ENCODE measurements around the gene ATP2B2.
A peak's percentile ranks its signal among the peaks of the same experiment; 100 is the strongest.

The ATP2B2 gene

GRCh38 chr3:10356461-10356981 lies 148.9 kb downstream of the ATP2B2 start:
- DNase-seq: no peak

GRCh38 chr3:10354361-10355015 lies 150.9 kb downstream of the ATP2B2 start:
- DNase-seq: no peak

GRCh38 chr3:10353661-10354360 lies 151.6 kb downstream of the ATP2B2 start:
- no peak for DNase-seq

GRCh38 chr3:10353160-10353559 lies 152.2 kb downstream of the ATP2B2 start:
- no peak for DNase-seq

- DNase-seq: peak; percentile 66
Observed at GRCh38 chr3:10352146-10352911, 153.1 kb downstream of the ATP2B2 start.

GRCh38 chr3:10351013-10351735 lies 154.2 kb downstream of the ATP2B2 start:
- no peak for DNase-seq

GRCh38 chr3:10350324-10350985 lies 154.9 kb downstream of the ATP2B2 start:
- DNase-seq: no peak

- no peak for DNase-seq
Observed at GRCh38 chr3:10349801-10350200, 155.6 kb downstream of the ATP2B2 start.

GRCh38 chr3:10348404-10348721 lies 157.0 kb downstream of the ATP2B2 start:
- DNase-seq: no peak

GRCh38 chr3:10347648-10348403 lies 157.6 kb downstream of the ATP2B2 start:
- no peak for DNase-seq

- DNase-seq: no peak
Observed at GRCh38 chr3:10345911-10346310, 159.5 kb downstream of the ATP2B2 start.

- no peak for DNase-seq
Observed at GRCh38 chr3:10344944-10345575, 160.3 kb downstream of the ATP2B2 start.

GRCh38 chr3:10344147-10344943 lies 161.0 kb downstream of the ATP2B2 start:
- DNase-seq: peak; percentile 39

- no peak for DNase-seq
Observed at GRCh38 chr3:10343526-10343925, 161.9 kb downstream of the ATP2B2 start.

- no peak for DNase-seq
Observed at GRCh38 chr3:10342781-10343180, 162.6 kb downstream of the ATP2B2 start.

GRCh38 chr3:10341901-10342398 lies 163.4 kb downstream of the ATP2B2 start:
- DNase-seq: no peak

GRCh38 chr3:10340476-10340875 lies 164.9 kb downstream of the ATP2B2 start:
- DNase-seq: no peak

GRCh38 chr3:10340046-10340445 lies 165.3 kb downstream of the ATP2B2 start:
- no peak for DNase-seq

GRCh38 chr3:10339376-10339955 lies 165.9 kb downstream of the ATP2B2 start:
- no peak for DNase-seq

Measured in fibroblast of upper back skin (primary cell).